Measurements from ENCODE around the gene PYROXD2. TPM values are rescaled to one million over a fixed set of nuclear protein-coding genes. Genes with fewer than 3 reads are reported as not detected.
A peak's percentile ranks its signal among the peaks of the same experiment; 100 is the strongest.

Gene PYROXD2
- total RNA-seq, 1 donor from 2014 or later: 5.8 TPM

DNA sequence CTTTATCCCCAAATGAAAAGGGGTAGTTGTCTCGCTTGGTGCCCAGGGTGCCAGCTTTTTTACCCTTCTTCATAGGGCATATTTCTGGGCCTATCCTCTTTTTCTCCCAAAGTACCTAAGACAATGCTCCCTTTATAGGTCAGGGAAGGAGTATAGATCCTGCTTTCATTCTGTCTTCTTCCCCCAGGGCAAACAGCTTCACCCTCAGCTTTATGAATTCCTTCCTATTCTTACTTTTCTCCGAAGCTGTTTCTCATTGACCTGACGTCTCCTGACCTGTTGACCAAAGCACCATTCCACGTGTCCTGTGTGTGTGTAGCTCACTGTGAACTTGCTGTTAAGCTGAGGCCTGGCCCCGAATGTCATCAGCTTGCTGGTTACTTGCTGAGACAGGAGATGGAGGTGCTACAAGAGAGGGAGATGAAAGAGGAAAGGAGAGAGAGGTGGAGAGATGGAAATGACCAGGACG lies 48.9 kb downstream of the PYROXD2 start:
- H3K4me3 ChIP-seq (ENCODE audit: low read depth, low read length): no peak overlapping the region
- DNase-seq (ENCODE audit: low read depth): no peak
- TF ChIP-seq, protein P1, sequence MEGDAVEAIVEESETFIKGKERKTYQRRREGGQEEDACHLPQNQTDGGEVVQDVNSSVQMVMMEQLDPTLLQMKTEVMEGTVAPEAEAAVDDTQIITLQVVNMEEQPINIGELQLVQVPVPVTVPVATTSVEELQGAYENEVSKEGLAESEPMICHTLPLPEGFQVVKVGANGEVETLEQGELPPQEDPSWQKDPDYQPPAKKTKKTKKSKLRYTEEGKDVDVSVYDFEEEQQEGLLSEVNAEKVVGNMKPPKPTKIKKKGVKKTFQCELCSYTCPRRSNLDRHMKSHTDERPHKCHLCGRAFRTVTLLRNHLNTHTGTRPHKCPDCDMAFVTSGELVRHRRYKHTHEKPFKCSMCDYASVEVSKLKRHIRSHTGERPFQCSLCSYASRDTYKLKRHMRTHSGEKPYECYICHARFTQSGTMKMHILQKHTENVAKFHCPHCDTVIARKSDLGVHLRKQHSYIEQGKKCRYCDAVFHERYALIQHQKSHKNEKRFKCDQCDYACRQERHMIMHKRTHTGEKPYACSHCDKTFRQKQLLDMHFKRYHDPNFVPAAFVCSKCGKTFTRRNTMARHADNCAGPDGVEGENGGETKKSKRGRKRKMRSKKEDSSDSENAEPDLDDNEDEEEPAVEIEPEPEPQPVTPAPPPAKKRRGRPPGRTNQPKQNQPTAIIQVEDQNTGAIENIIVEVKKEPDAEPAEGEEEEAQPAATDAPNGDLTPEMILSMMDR (conservative IDR thresholded peaks at IDR 0.05; ENCODE audit: low read depth, low read length): no peak

DNA sequence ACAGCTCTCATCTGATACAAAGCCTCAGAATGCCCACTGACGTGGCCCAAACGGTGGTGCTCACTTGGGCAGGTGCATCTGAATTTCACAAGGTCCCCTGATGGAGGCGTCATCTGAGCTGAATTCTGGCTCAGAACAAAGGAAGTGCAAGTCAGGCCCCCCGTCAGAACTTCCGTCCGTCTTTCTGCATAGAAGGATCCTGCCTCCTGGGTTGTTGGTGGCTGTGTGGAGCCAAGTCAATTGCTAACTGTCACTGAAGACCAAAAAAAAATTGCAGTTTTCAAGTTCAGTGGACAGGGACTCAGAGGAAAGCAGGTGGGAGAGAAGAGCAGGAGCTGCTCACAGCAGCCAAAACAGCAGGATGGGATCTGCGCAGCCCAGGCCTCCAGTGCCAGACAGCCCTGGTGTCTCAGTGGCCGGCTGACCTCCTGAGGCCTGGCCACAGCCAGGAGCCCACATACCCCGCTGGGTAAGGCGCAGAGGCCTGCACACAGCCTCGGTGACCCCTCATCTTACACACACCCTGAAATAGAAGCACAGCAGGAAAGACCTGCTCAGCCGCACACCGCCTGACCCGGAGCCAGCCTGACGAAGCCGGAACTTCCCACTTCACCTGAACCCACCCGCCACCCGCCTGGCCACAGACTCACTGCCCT lies 49.4 kb downstream of the PYROXD2 start:
- H3K4me3 ChIP-seq (ENCODE audit: low read depth, low read length): no peak overlapping the region
- TF ChIP-seq, protein P1 (conservative IDR thresholded peaks at IDR 0.05; ENCODE audit: low read depth, low read length): no peak
- DNase-seq (ENCODE audit: low read depth): no peak

DNA sequence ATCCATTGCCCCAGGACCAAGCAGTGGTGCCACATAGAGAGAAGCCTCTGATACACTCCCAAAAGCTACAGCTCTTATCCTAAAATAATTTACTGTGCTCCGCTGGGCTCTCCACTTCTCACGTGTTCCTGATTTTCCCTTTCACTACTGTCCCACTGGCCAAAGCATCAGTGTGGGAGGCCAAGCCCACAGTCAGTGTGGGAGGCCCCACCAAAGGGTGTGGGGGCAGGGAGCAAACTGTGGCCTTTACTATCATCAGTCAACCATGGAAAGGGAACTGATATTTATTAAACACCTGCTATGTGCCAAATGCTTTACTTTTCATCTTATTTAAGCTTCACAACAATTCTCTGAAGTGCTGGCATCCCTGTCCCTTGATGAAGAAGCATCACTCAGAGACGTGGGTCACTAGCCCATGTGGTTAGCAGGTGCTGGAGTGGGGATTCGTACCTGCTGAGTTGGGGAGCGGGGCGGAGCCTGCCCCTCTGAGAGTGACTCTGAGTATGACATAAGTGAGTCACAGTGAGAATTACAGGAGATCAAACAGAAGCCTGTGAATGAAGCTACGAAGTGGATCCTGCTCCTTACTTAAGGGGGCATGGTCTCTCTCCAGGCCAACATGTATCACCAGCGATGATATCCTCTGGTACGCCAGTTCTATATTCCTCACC lies 50.4 kb downstream of the PYROXD2 start:
- no peak overlapping the region for H3K4me3 ChIP-seq (ENCODE audit: low read depth, low read length)
- no peak for DNase-seq (ENCODE audit: low read depth)
- TF ChIP-seq, protein P1 (conservative IDR thresholded peaks at IDR 0.05; ENCODE audit: low read depth, low read length): no peak

DNA sequence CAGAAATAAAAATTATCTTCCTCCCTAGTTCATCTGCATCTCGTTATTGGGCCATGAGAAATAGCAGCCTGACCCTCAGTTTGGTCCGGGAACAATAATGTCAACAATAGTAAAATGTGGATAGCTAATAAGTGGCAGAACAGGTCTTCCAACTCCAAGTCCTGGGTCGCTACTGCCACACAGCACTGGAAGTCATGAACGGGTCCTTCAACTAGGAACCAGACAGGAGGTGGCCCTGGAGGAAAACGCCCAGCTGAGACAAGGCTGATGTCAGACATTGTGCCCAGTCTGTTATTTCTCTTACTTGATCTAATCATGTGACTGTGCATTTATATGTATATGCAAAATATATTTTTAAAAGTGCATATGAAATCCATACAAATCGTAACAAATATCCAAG lies 51.8 kb downstream of the PYROXD2 start:
- TF ChIP-seq, protein P1 (conservative IDR thresholded peaks at IDR 0.05; ENCODE audit: low read depth, low read length): no peak
- no peak for DNase-seq (ENCODE audit: low read depth)
- no peak overlapping the region for H3K4me3 ChIP-seq (ENCODE audit: low read depth, low read length)

DNA sequence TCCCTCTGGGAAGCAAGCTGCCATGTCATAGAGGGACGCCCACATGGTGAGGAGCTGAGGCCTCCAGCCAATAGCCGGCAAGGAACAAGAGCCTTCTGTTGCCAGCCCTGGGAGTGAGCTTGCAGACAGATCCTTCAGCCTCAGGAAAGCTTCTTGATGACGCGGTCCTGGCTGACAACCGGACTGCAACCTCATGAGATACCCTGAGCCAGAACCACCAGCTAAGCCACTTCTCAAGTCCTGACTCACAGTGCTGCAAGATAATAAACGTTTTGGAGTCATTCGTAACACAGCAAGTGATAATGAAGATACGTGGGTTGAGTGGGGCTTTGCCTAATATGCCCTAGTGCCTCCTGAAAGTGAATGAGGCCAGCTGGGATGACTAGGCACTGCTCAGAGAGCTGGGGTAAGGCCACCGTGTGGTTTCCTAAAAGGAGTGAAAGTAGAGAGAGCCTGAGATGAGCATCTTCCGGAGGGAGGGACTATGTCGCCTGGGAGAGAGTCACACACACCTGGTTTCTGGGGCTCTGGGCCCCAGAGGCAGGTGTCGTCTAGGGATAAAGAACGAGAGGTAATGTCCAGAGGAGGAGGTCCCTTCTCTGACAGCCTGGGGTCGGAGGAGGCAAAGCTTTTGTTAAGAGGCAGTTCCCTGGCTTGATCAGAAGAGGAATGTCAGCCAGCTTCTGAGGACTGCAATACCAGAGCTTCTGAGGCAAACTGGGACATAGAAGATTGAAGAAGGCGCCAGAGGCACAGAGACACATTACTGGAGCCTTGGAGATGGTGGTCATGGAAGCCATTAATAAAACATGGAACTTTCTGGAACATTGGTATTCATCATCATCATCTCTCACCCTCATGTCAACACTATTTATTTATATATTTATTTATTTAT lies 53.6 kb downstream of the PYROXD2 start:
- no peak overlapping the region for H3K4me3 ChIP-seq (ENCODE audit: low read depth, low read length)
- TF ChIP-seq, protein P1 (conservative IDR thresholded peaks at IDR 0.05; ENCODE audit: low read depth, low read length): no peak
- peak; percentile 38 for DNase-seq (ENCODE audit: low read depth)

- DNase-seq (ENCODE audit: low read depth): no peak
- TF ChIP-seq, protein P1 (conservative IDR thresholded peaks at IDR 0.05; ENCODE audit: low read depth, low read length): no peak
- H3K4me3 ChIP-seq (ENCODE audit: low read depth, low read length): no peak overlapping the region
Measured at GRCh38 chr10:98357194-98357822, 57.7 kb downstream of the PYROXD2 start.
